CD4-positive, CD25-positive, alpha-beta regulatory T cell (primary cell): Measurements from ENCODE around the gene VEZT. TPM values are rescaled to one million over a fixed set of nuclear protein-coding genes. Genes with fewer than 3 reads are reported as not detected.
A peak's percentile ranks its signal among the peaks of the same experiment; 100 is the strongest.

ENCODE experiments used
- ATAC-seq, 2 donors: fragments of 150-1000 bp; cut with Tn5 transposase; one replicate each; pipeline ENCODE4 v1.10.0; 2021; ENCODE audit warnings: low read depth in 2 of 2, moderate number of reproducible peaks in 2 of 2, moderate library complexity in 1 of 2
- DNase-seq, 3 donors: peaks; one replicate each; pipeline versions ENCODE4 v3.0.0 to v3.0.0-alpha.2; 2012 to 2022; ENCODE audit warnings: mixed read lengths in 1 of 3
- H3K27ac ChIP-seq: one replicate; pipeline ENCODE4 v1.7.0; 2013; ENCODE audit warnings: mild to moderate bottlenecking, low read length; ENCODE audit not compliant: insufficient read depth, poor library complexity, severe bottlenecking
- H3K27me3 ChIP-seq: one replicate; pipeline ENCODE4 v1.7.0; 2013; ENCODE audit warnings: low read length; ENCODE audit not compliant: control insufficient read depth, insufficient read depth
- H3K36me3 ChIP-seq: one replicate; pipeline ENCODE4 v1.7.0; 2013; ENCODE audit warnings: mild to moderate bottlenecking, low read length, moderate library complexity; ENCODE audit not compliant: control insufficient read depth, insufficient read depth
- H3K4me1 ChIP-seq: 2 replicates; pipeline ENCODE4 v1.7.0; 2013; ENCODE audit warnings: mild to moderate bottlenecking, low read length; ENCODE audit not compliant: insufficient read depth, control insufficient read depth, poor library complexity, severe bottlenecking
- H3K4me3 ChIP-seq: one replicate; pipeline ENCODE4 v1.7.0; 2013; ENCODE audit warnings: low read depth, mild to moderate bottlenecking, low read length, moderate library complexity
- H3K9me3 ChIP-seq, 2 experiments: 1 replicate in 1 of 2; 2 replicates in 1 of 2; pipeline ENCODE4 v1.7.0; 2013; ENCODE audit warnings: low read length in 2 of 2, mild to moderate bottlenecking in 1 of 2, moderate library complexity in 1 of 2; ENCODE audit not compliant: control insufficient read depth in 2 of 2
- H3K27ac Mint-ChIP-seq, 3 donors: one replicate each; pipeline ENCODE4 v1.8.0; 2020 to 2022; ENCODE audit warnings: mild to moderate bottlenecking in 3 of 3, mixed read lengths in 3 of 3, moderate library complexity in 2 of 3
- H3K27me3 Mint-ChIP-seq: one replicate; pipeline ENCODE4 v1.8.0; 2022; ENCODE audit warnings: mild to moderate bottlenecking, mixed read lengths
- H3K36me3 Mint-ChIP-seq: one replicate; pipeline ENCODE4 v1.8.0; 2020; ENCODE audit warnings: mixed read lengths
- H3K4me1 Mint-ChIP-seq, 4 donors: one replicate each; pipeline ENCODE4 v1.8.0; 2020 to 2022; ENCODE audit warnings: mixed read lengths in 4 of 4, mild to moderate bottlenecking in 1 of 4
- H3K4me3 Mint-ChIP-seq, 4 donors: one replicate each; pipeline ENCODE4 v1.8.0; 2020 to 2022; ENCODE audit warnings: mild to moderate bottlenecking in 4 of 4, mixed read lengths in 4 of 4, moderate library complexity in 3 of 4
- H3K9me3 Mint-ChIP-seq, 7 donors: one replicate each; pipeline ENCODE4 v1.8.0; 2020 to 2022; ENCODE audit warnings: mixed read lengths in 7 of 7, mild to moderate bottlenecking in 3 of 7, moderate library complexity in 2 of 7
- polyA plus RNA-seq, 4 donors: library from polyadenylated mRNA; unstranded; fragments of 300-500 nt; fragmentation: Illumina TruSeq; gene quantifications; one replicate each; pipeline ENCODE4 v1.2.3, GENCODE V29; 2021
- total RNA-seq: library from RNA; stranded (reverse); gene quantifications from one replicate; pipeline ENCODE4 v1.2.3, GENCODE V29; 2022

Gene VEZT
- total and polyA plus RNA-seq, 5 donors from 2014 or later: 21.9 to 52.9 (median 28.7) TPM

- Mint-ChIP-seq H3K4me1 (peaks cover 0 to 4% (median under 1%) of the 10 kb centered on the region in 4 donors), H3K9me3 (no peaks in the 10 kb centered on the region), H3K4me3 (no peak overlapping the region), H3K36me3 (peaks cover 21% of the 10 kb centered on the region), H3K27ac (no peak overlapping the region), H3K27me3 (no peaks in the 10 kb centered on the region)
- H3K9me3 ChIP-seq: no peaks in the 10 kb centered on the region
- H3K4me3 ChIP-seq: no peak overlapping the region
- H3K27ac ChIP-seq: no peak overlapping the region
- DNase-seq (no peak), ATAC-seq (no peak)
- no peaks in the 10 kb centered on the region for H3K27me3 ChIP-seq
- H3K4me1 ChIP-seq: no peaks in the 10 kb centered on the region
- peaks cover 53% of the 10 kb centered on the region for H3K36me3 ChIP-seq
Observed at GRCh38 chr12:95265765-95266164, 48.2 kb downstream of the VEZT start.

DNA sequence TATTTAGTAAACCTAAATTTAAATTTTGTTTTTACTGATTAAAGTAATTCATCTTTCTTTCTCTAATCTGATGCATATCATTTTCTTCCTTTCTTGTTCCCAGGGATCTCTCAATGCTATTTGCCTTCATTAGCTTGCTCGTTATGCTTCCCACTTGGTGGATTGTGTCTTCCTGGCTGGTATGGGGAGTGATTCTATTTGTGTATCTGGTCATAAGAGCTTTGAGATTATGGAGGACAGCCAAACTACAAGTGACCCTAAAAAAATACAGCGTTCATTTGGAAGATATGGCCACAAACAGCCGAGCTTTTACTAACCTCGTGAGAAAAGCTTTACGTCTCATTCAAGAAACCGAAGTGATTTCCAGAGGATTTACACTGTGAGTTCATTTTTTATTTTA is 48.6 kb downstream of the VEZT start:
- Histone ChIP-seq H3K27ac (no peak overlapping the region), H3K9me3 (no peaks in the 10 kb centered on the region), H3K4me3 (no peak overlapping the region), H3K4me1 (no peaks in the 10 kb centered on the region), H3K36me3 (peaks cover 54% of the 10 kb centered on the region), H3K27me3 (no peaks in the 10 kb centered on the region)
- Mint-ChIP-seq H3K4me3 (no peak overlapping the region), H3K27me3 (no peaks in the 10 kb centered on the region), H3K27ac (peak overlapping the region in 1 of 3 donors; percentile 49), H3K36me3 (peaks cover 22% of the 10 kb centered on the region), H3K4me1 (peaks cover 0 to 4% (median under 1%) of the 10 kb centered on the region in 4 donors), H3K9me3 (no peaks in the 10 kb centered on the region)
- no peak for DNase-seq
- no peak for ATAC-seq

DNA sequence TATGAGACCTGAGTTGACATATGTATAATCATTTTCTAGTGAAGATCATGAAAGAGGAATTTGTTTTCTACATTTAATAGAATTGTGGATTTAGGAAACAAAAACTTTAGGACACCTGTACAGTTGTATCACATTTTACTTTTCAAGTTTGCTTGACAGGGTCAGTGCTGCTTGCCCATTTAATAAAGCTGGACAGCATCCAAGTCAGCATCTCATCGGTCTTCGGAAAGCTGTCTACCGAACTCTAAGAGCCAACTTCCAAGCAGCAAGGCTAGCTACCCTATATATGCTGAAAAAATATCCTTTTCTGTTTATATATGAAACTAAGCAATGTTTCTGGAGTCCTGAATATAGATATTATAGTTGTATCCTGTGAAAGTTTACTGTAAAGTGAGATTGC is 52.3 kb downstream of the VEZT start:
- H3K27me3 Mint-ChIP-seq: no peaks in the 10 kb centered on the region
- ATAC-seq: no peak

GRCh38 chr12:95271465-95271864 is 53.9 kb downstream of the VEZT start:
- Mint-ChIP-seq H3K9me3 (no peaks in the 10 kb centered on the region), H3K36me3 (peaks cover 36% of the 10 kb centered on the region), H3K27me3 (no peaks in the 10 kb centered on the region), H3K4me1 (peaks cover 0 to 7% (median 4%) of the 10 kb centered on the region in 4 donors), H3K27ac (no peak overlapping the region), H3K4me3 (no peak overlapping the region)
- Histone ChIP-seq H3K4me1 (no peaks in the 10 kb centered on the region), H3K4me3 (no peak overlapping the region), H3K27ac (no peak overlapping the region), H3K9me3 (no peaks in the 10 kb centered on the region), H3K36me3 (peaks cover 50% of the 10 kb centered on the region), H3K27me3 (no peaks in the 10 kb centered on the region)
- DNase-seq: no peak
- no peak for ATAC-seq

More for the DNA sequence above, 52.3 kb downstream of the VEZT start:
- Mint-ChIP-seq H3K9me3 (no peaks in the 10 kb centered on the region), H3K4me1 (peaks cover 0 to 7% (median 4%) of the 10 kb centered on the region in 4 donors), H3K4me3 (no peak overlapping the region), H3K36me3 (peaks cover 37% of the 10 kb centered on the region), H3K27ac (no peak overlapping the region)
- DNase-seq: no peak
- Histone ChIP-seq H3K9me3 (no peaks in the 10 kb centered on the region), H3K27me3 (no peaks in the 10 kb centered on the region), H3K4me3 (no peak overlapping the region), H3K4me1 (no peaks in the 10 kb centered on the region), H3K36me3 (peaks cover 52% of the 10 kb centered on the region), H3K27ac (no peak overlapping the region)

GRCh38 chr12:95277139-95277538 is 59.5 kb downstream of the VEZT start:
- Mint-ChIP-seq H3K27me3 (no peaks in the 10 kb centered on the region), H3K9me3 (no peaks in the 10 kb centered on the region), H3K4me3 (no peak overlapping the region), H3K27ac (peak overlapping the region in 1 of 3 donors; percentile 20), H3K36me3 (peaks cover 47% of the 10 kb centered on the region), H3K4me1 (peaks cover 0 to 8% (median 5%) of the 10 kb centered on the region in 4 donors)
- H3K4me1 ChIP-seq: no peaks in the 10 kb centered on the region
- no peak overlapping the region for H3K4me3 ChIP-seq
- no peaks in the 10 kb centered on the region for H3K27me3 ChIP-seq
- no peak for ATAC-seq
- DNase-seq: no peak
- H3K36me3 ChIP-seq: peaks cover 42% of the 10 kb centered on the region
- no peak overlapping the region for H3K27ac ChIP-seq
- H3K9me3 ChIP-seq: no peaks in the 10 kb centered on the region

DNA sequence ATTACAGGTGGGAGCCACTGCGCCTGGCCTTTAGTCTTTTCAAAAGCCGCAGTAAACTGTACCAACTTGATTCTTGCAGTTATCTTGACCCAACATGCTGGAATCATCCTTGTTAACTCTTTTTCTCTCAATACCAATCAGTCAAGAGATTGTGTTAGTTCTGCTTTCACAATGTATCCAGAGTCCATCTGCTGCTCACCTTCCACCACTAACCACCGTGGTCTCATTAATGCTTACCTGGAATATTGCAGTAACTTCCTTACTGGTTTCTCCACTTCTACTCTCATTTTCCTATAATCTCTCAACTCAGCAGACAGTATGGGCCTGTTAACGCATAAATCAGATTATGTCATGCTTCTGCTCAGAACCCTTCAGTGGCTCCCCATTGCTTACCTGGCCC is 62.2 kb downstream of the VEZT start:
- peaks cover 45% of the 10 kb centered on the region for H3K36me3 Mint-ChIP-seq
- Histone ChIP-seq H3K4me3 (no peak overlapping the region), H3K36me3 (peaks cover 57% of the 10 kb centered on the region), H3K27ac (no peak overlapping the region), H3K9me3 (no peaks in the 10 kb centered on the region), H3K27me3 (no peaks in the 10 kb centered on the region), H3K4me1 (no peaks in the 10 kb centered on the region)
- H3K9me3 Mint-ChIP-seq: no peaks in the 10 kb centered on the region
- no peak overlapping the region for H3K4me3 Mint-ChIP-seq
- peaks cover 0 to 6% (median 2%) of the 10 kb centered on the region in 4 donors for H3K4me1 Mint-ChIP-seq
- H3K27ac Mint-ChIP-seq: peak overlapping the region; percentile 48 to 60 (median 58)
- ATAC-seq (no peak), DNase-seq (no peak)
- H3K27me3 Mint-ChIP-seq: no peaks in the 10 kb centered on the region

GRCh38 chr12:95282266-95282665 is 64.7 kb downstream of the VEZT start:
- Mint-ChIP-seq H3K4me3 (no peak overlapping the region), H3K36me3 (peaks cover 43% of the 10 kb centered on the region), H3K4me1 (peaks cover 0 to 6% (median 3%) of the 10 kb centered on the region in 4 donors), H3K27ac (no peak overlapping the region), H3K27me3 (no peaks in the 10 kb centered on the region), H3K9me3 (no peaks in the 10 kb centered on the region)
- H3K27ac ChIP-seq: no peak overlapping the region
- H3K4me1 ChIP-seq: no peaks in the 10 kb centered on the region
- no peaks in the 10 kb centered on the region for H3K9me3 ChIP-seq
- DNase-seq (no peak), ATAC-seq (no peak)
- no peak overlapping the region for H3K4me3 ChIP-seq
- H3K27me3 ChIP-seq: no peaks in the 10 kb centered on the region
- peaks cover 45% of the 10 kb centered on the region for H3K36me3 ChIP-seq

DNA sequence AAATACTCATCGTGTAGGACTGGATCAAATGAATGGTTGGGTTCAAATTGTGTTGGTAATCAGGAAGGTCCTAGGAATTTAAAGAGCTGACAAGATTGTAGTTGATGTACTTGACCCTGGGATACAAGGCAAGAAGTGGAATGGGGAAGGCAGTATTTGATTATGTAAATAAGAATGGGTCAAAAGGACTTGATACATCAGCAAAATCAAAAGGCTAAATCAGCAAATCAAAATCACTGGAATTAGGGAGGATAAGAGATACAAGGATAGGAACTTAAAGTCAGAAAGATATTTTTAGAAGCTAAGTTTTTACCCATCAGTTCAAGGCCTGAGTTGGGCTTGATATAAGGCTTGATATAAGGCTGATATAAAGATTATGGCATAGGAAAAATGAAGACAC is 65.8 kb downstream of the VEZT start:
- Mint-ChIP-seq H3K4me1 (peaks cover 0 to 6% (median 3%) of the 10 kb centered on the region in 4 donors), H3K27me3 (no peaks in the 10 kb centered on the region), H3K27ac (no peak overlapping the region), H3K9me3 (no peaks in the 10 kb centered on the region), H3K4me3 (no peak overlapping the region), H3K36me3 (peaks cover 42% of the 10 kb centered on the region)
- no peak for DNase-seq
- H3K9me3 ChIP-seq: no peaks in the 10 kb centered on the region
- H3K4me3 ChIP-seq: no peak overlapping the region
- peaks cover 54% of the 10 kb centered on the region for H3K36me3 ChIP-seq
- no peak for ATAC-seq
- H3K27me3 ChIP-seq: no peaks in the 10 kb centered on the region
- no peak overlapping the region for H3K27ac ChIP-seq
- H3K4me1 ChIP-seq: no peaks in the 10 kb centered on the region
